ENCODE data around the gene SPATS2. TPM values are rescaled to one million over a fixed set of nuclear protein-coding genes. Genes with fewer than 3 reads are reported as not detected.

The SPATS2 gene
- total and polyA plus RNA-seq, 2 donors (not counting 3 experiments of a cell fraction or from before 2014, with no cell fraction given) = 55.8 to 66.5 TPM

- peaks cover 14% of the 10 kb centered on the region for H3K4me1 ChIP-seq (ENCODE audit: control insufficient read depth, extremely low read depth, insufficient read depth, low read length)
- intact Hi-C loops (cut with micrococcal nuclease) (loop anchor here (5.0 kb wide), 1 partner anchor 208 kb away; no protein-coding TSS in a partner anchor), dilution Hi-C loops (cut with MboI; ENCODE audit: extremely low pct_ligation_motif_present, low sequenced_read_pairs) (no loop called here)
- no peaks in the 10 kb centered on the region for H3K9me1 ChIP-seq (replicated peaks; ENCODE audit: control insufficient read depth, extremely low read depth, insufficient read depth, low read length)
- CTCF ChIA-PET = interaction anchor here (0.7 to 1.2 kb wide), 2 partner anchors 9 to 14 kb away, joined by 3 to 4 read pairs; no protein-coding TSS in a partner anchor
- H3K79me2 ChIP-seq (ENCODE audit: control insufficient read depth, insufficient read depth, low read length) = peaks cover 20% of the 10 kb centered on the region
- no peak for TF ChIP-seq POLR2AphosphoS5 (IDR thresholded peaks at IDR 0.05; ENCODE audit: insufficient read depth, low read depth, low read length)
- TF ChIP-seq, protein P1, sequence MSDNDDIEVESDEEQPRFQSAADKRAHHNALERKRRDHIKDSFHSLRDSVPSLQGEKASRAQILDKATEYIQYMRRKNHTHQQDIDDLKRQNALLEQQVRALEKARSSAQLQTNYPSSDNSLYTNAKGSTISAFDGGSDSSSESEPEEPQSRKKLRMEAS (IDR thresholded peaks at IDR 0.05; ENCODE audit: insufficient read depth, insufficient read length) = no peak
- no peak for TF ChIP-seq POLR2A (IDR thresholded peaks at IDR 0.05; ENCODE audit: low read depth, low read length)
- no peak for TF ChIP-seq FOS (IDR thresholded peaks at IDR 0.05; ENCODE audit: borderline replicate concordance, insufficient read depth, low read length)
- no peak for TF ChIP-seq EZH2 (IDR thresholded peaks at IDR 0.05; ENCODE audit: borderline replicate concordance, low read depth, low read length, severe bottlenecking)
- TF ChIP-seq GATA2 (IDR thresholded peaks at IDR 0.05; ENCODE audit: insufficient read depth, insufficient read length, low read depth, low read length) = no peak
- no peak for TF ChIP-seq MYC (IDR thresholded peaks at IDR 0.05; ENCODE audit: low read depth, low read length)
- TF ChIP-seq, protein P2, sequence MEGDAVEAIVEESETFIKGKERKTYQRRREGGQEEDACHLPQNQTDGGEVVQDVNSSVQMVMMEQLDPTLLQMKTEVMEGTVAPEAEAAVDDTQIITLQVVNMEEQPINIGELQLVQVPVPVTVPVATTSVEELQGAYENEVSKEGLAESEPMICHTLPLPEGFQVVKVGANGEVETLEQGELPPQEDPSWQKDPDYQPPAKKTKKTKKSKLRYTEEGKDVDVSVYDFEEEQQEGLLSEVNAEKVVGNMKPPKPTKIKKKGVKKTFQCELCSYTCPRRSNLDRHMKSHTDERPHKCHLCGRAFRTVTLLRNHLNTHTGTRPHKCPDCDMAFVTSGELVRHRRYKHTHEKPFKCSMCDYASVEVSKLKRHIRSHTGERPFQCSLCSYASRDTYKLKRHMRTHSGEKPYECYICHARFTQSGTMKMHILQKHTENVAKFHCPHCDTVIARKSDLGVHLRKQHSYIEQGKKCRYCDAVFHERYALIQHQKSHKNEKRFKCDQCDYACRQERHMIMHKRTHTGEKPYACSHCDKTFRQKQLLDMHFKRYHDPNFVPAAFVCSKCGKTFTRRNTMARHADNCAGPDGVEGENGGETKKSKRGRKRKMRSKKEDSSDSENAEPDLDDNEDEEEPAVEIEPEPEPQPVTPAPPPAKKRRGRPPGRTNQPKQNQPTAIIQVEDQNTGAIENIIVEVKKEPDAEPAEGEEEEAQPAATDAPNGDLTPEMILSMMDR (IDR thresholded peaks at IDR 0.05; ENCODE audit: extremely low read depth in 1 of 2, insufficient read depth in 1 of 2, low read depth in 1 of 2, low read length in 2 of 2) = no peak
- no peak for TF ChIP-seq JUN (IDR thresholded peaks at IDR 0.05; ENCODE audit: borderline replicate concordance, insufficient read depth, insufficient read length, low read depth)
- H3K4me3 ChIP-seq (replicated peaks in 1 of 3; ENCODE audit: insufficient read depth in 1 of 3, low read depth in 1 of 3, low read length in 3 of 3) = no peak overlapping the region
- no peaks in the 10 kb centered on the region for H3K27me3 ChIP-seq (ENCODE audit: control insufficient read depth in 2 of 2, insufficient read depth in 2 of 2, low read length in 2 of 2)
- H4K20me1 ChIP-seq (replicated peaks; ENCODE audit: control insufficient read depth, extremely low read depth, insufficient read depth, low read length) = no peaks in the 10 kb centered on the region
- H3K4me2 ChIP-seq (ENCODE audit: insufficient read depth, low read length) = no peak overlapping the region
- H3K9ac ChIP-seq (replicated peaks; ENCODE audit: extremely low read depth, insufficient read depth, low read length) = no peak overlapping the region
- no peak for FAIRE-seq
- H3K9me3 ChIP-seq (replicated peaks; ENCODE audit: control insufficient read depth, insufficient read depth, low read length) = no peaks in the 10 kb centered on the region
- POLR2A ChIA-PET = no interaction called here
- BruUV-seq (replicated peaks) = no TSS peak
- no peak for DNase-seq (ENCODE audit: low read depth, low spot score)
- no peak overlapping the region for H2AFZ ChIP-seq (ENCODE audit: low read depth, low read length)
- H3K36me3 ChIP-seq (ENCODE audit: control insufficient read depth in 2 of 2, extremely low read depth in 1 of 2, insufficient read depth in 2 of 2, low read length in 2 of 2) = peaks cover 11 to 39% of the 10 kb centered on the region in 2 experiments
- no peak overlapping the region for H3K27ac ChIP-seq (ENCODE audit: insufficient read depth, low read depth, low read length)
These were observed 197.6 kb downstream of the SPATS2 start for GRCh38 chr12:49564686-49565405.

Measured in endothelial cell of umbilical vein (primary cell).